HG02870 (cell line): ENCODE results near the gene KIFC3.
"Not testable (repeated sequence)": the region's sequence is repeated elsewhere in the genome, so short reads cannot be mapped to it uniquely, and the experiment has no call there.

Source experiments
- ATAC-seq: cut with Tn5 transposase; IDR thresholded peaks from one replicate; pipeline ENCODE4 v1.9.1; 2021; ENCODE audit warnings: mild to moderate bottlenecking, moderate library complexity; ENCODE audit not compliant: unreplicated experiment

Gene KIFC3

GRCh38 chr16:57755726-57756423 lies 46.4 kb downstream of the KIFC3 start:
- no peak for ATAC-seq

GRCh38 chr16:57755061-57755684 lies 47.1 kb downstream of the KIFC3 start:
- ATAC-seq = no peak

GRCh38 chr16:57754354-57755060 lies 47.8 kb downstream of the KIFC3 start:
- ATAC-seq = no peak

- ATAC-seq = no peak
Observed at GRCh38 chr16:57753448-57754353, 48.6 kb downstream of the KIFC3 start.

GRCh38 chr16:57752581-57753447 lies 49.5 kb downstream of the KIFC3 start:
- no peak for ATAC-seq

GRCh38 chr16:57752203-57752580 lies 50.1 kb downstream of the KIFC3 start:
- no peak for ATAC-seq

- no peak for ATAC-seq
Observed at GRCh38 chr16:57751539-57752202, 50.6 kb downstream of the KIFC3 start.

GRCh38 chr16:57750796-57751538 lies 51.3 kb downstream of the KIFC3 start:
- ATAC-seq = no peak

GRCh38 chr16:57749856-57750452 lies 52.3 kb downstream of the KIFC3 start:
- no peak for ATAC-seq

- ATAC-seq = no peak
Observed at GRCh38 chr16:57749101-57749692, 53.1 kb downstream of the KIFC3 start.

- no peak for ATAC-seq
Observed at GRCh38 chr16:57748596-57748995, 53.7 kb downstream of the KIFC3 start.

GRCh38 chr16:57747996-57748395 lies 54.3 kb downstream of the KIFC3 start:
- ATAC-seq = no peak

- no peak for ATAC-seq
Observed at GRCh38 chr16:57747496-57747895, 54.8 kb downstream of the KIFC3 start.

- no peak for ATAC-seq
Observed at GRCh38 chr16:57747091-57747490, 55.2 kb downstream of the KIFC3 start.

GRCh38 chr16:57746316-57746715 lies 56.0 kb downstream of the KIFC3 start:
- ATAC-seq = not testable (repeated sequence)

- no peak for ATAC-seq
Observed at GRCh38 chr16:57745768-57746167, 56.5 kb downstream of the KIFC3 start.

- no peak for ATAC-seq
Observed at GRCh38 chr16:57744642-57744903, 57.7 kb downstream of the KIFC3 start.

- ATAC-seq = no peak
Observed at GRCh38 chr16:57743886-57744641, 58.2 kb downstream of the KIFC3 start.
